Hippocampal formation (tissue), 2 donors: ENCODE data around the gene POU2AF2.
"Not testable (repeated sequence)": the region's sequence is repeated elsewhere in the genome, so short reads cannot be mapped to it uniquely, and the experiment has no call there.

Source experiments
- DNase-seq, 2 donors: peaks; one replicate each; lab custom pipeline; 2025; lab: John Stamatoyannopoulos, UW

The POU2AF2 gene

DNA sequence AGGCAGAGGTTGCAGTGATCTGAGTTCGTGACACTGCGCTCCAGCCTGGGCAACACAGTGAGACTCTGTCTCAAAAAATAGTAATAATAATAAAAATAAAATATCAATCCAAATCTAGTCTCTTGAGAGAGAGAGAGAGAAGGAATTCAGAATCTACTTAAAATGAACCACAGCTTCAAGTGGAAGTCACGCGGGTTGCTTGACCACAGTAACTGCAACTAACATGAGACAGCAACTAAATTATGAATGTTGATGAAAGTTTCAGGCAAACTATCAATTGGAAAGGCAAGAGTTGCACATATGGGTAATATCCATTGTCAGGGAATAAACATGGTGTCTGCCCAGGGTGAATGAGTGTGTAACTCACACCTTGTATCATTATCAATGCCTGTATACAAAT is 12.5 kb downstream of the POU2AF2 start:
- DNase-seq = no peak

DNA sequence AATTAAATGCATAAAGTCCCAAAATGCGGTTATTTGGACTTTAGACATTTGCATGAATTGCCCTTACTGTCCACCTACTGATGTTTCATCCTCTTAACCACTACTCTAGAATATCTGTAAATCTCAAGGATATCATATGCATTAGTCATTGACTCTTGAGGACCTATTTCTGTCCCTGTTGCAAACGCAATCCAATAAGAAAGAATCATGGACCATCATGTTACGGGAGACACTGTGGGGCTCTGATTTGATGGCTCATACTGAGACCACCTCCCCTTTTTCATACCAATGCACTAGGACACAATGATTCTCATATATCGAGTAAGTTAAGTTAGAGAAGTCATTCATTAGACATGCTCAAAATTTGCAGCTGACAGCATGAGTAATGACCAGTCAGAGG is 14.4 kb downstream of the POU2AF2 start:
- DNase-seq = no peak

DNA sequence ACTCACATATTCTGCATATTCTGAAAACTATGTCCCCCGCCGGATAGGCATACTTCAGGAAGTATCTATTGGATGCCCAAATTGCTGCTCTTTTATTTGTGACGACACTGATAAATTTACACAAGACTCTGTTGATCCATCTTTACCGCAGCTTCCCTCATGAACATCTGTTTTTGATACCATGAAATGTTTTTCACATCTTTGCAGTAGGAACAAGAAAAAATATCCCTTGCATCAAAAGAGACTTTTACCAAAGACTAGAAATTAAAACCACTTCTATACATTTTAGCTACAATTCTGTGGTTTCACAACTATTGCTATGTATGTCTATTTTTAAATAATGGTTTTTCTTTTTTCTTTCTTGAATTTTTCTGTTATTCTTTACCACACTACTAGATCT is 15.3 kb downstream of the POU2AF2 start:
- no peak for DNase-seq

DNA sequence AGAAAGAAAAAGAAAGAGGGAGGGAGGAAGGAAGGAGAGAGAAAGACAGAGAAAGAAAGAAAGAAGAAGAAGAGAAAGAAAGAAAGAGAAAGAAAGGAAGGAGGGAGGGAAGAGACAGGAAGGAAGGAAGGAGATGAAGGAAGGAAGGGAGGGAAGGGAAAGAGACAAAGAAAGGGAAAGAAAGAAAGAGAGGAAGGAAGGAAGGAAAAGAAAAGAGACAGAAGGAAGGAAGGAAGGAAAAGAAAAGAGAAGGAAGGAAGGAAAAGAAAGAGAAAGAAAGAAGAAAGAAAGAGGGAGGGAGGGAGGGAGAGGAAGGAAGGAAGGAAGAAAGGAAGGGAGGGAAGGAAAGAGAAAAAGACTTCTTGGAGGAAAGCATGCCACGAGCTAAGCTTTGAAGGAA is 19.1 kb downstream of the POU2AF2 start:
- no peak for DNase-seq

DNA sequence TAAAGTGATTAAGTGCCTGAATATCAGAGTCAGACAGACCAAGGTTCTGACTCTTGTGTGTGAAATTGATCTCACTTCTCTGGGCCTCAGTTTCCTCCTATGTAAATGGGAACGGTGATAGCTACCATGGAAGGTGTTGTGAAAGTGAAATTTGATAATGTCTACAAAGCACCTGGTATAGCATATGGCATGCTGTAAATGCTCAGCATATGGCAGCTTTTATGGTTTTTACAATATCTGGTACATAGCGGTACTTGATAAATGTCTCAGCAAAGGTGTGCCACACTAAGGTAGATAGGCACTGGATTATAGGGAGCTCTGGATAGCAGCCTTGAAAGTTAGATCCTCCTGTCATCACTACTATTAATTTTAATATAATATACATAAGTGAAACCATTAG is 19.9 kb downstream of the POU2AF2 start:
- no peak for DNase-seq

DNA sequence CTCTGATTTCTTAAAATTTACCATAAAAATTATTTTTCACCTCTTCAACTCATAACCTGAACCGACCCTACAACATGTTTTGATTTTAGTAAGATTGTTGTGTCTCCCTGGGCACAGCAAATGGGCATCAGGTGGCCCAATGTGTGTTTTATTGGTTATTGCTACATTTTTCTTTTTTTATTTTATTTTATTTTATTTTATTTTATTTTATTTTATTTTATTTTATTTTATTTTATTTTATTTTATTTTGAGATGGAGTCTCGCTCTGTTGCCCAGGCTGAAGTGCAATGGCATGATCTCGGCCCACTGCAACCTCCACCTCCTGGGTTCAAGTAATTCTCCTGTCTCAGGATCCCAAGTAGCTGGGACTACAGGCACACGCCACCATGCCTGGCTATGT is 22.8 kb downstream of the POU2AF2 start:
- not testable (repeated sequence) for DNase-seq

DNA sequence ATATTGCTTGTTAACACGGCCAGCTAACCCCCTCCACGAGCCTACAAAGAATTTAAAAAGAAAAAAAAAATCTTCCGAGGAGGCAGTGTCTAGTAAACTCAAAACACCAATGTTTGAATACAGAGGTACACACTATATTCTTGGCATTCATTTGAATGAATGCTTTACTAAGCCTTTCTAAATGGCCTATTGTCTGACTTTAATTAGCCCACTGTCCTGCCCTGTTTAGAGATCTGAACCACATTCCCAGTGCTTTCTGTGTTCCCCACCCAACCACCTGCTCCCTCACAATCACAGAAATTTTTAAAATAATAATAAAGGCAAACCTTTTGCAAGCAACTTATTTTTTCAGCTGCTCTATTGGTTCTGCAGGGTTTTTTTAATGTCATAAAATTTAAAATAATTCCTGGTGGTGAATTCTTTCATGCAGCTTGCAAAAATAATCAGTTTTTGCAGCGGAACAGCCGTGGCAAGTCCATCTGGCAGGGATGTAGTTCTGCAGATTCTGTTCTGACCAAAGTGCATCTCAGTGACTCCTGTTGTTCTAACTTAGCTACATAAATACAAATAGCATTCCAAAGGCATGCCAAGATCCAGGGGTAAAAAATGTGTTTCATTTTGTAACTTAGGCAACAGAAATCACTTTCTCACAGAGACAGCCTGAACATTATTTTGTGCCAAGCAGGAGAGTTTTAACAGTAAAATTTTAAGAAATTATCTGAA is 23.8 kb downstream of the POU2AF2 start:
- DNase-seq = peak in 1 of 2 donors; percentile 57

DNA sequence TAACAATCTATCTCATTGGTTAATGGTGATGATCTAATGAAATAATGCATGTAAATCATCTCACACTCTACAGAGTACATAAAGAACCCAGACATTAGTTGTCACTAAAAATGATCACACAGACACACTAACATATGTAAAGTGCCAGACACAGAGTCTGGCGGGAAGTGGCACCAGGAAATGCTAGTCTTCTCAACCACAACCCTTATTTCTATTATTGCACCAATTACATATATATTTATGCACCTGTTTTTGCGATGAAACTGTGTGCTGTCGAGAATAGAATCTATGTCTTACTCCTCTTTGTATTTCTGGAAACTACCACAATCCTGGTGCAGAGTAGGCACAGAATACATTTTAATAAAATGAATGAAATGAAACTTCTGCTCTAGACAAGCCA is 26.9 kb downstream of the POU2AF2 start:
- no peak for DNase-seq

DNA sequence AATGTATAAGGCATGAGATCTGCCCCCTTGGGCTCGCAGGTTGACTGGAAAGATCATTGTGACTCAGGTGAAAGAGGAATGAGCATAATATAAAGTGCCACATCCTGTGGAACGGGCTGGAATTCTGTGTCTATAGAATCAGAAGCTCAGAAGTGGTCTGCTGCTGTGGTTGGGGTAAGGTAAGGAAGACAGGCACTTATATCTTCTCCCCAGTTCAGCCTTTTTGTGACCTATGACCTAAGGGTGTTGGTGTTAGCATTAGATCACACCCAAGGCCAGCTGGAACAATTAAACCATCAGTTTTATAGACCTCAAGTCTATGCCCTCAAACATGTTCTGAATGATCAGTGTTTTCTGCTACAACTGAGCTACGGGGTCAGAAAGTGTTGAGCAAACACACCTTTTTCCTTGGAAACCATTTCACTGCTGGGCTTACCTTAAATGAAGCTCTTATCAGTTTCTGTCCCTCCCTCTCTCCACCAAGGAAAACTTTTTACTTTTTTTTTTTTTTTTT is 37.1 kb downstream of the POU2AF2 start:
- no peak for DNase-seq

DNA sequence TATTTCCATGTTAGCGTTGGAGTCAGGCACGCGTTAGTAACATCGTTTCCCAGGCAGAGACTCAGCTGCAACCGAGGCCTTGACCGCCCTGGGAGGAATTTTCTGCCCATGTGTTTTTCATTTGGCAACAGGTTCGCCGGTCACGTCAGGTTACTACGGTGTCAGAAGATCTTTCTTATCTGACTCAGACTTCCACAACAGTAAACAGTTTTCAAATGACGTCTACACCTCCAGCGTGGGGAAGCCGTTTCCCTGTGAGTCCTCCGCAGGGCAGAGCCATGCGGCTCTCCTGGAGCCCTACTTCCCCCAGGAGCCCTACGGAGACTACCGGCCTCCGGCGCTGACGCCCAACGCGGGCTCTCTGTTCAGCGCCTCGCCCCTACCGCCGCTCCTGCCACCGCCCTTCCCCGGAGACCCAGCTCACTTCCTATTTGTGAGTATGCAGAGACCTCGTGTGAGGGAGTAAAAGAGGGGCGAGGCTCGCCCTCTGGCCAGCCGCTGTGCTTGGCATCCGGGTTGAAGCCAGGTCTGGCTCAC is 38.5 kb downstream of the POU2AF2 start:
- no peak for DNase-seq

DNA sequence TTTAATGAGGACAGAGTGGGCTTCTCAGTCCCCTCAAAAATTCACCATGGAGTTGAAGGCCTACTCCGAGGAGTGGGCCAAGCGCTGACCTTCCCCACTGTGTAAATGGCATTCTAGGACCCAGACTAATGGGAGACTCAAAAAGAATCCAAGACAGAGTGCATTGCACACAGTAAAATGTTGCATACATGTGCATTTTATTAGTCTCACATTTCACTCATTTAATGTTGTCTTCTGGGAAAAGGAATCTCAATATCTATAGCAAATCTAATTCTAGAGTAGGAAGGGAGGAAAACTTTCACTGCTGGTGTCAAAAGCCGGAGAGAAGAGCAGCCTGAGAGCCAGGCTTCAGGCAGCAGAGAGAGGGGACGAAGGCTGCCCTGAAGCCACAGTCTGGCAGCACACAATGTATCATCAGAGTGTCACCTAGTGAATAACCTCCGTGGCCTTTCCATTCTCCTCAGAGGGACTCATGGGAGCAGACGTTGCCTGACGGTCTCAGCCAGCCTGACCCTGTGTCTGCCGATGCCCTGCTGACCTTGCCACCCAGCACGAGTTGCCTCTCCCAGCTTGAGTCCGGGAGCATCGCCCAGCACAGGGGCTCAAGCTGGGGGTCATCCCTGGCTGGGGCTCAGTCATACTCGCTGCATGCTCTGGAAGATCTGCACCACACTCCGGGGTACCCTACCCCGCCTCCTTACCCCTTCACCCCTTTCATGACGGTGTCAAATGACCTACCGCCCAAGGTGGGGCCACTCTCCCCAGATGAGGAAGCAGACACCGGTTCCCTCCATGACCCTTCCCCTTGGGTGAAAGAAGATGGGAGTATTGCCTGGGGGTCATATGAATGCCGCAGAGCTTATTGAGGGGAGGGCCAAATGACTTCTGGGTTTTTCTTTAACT is 39.9 kb downstream of the POU2AF2 start:
- DNase-seq = no peak

DNA sequence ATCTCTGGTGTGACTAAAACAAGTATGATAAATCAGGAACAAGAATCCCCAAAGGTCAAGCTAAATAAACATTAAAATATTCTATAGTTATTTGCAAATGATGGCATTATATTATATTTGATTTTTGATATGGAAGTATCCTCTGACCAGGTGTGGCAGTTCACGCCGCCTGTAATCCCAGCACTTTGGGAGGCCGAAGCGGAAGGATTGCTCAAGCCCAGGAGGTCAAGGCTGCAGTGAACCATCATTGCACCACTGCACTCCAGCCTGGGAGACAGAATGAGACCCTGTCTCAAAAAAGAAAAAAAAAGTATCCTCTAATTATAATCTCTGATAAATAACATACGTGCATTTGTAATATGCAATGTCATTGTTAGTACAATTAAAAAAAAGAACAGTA is 46.2 kb downstream of the POU2AF2 start:
- DNase-seq = no peak

DNA sequence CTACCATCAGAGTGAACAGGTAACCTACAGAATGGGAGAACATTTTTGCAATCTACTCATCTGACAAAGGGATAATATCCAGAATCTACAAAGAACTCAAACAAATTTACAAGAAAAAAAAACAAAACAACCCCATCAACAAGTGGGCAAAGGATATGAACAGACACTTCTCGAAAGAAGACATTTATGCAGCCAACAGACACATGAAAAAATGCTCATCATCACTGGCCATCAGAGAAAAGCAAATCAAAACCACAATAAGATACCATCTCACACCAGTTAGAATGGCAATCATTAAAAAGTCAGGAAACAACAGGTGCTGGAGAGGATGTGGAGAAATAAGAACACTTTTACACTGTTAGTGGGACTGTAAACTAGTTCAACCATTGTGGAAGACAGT is 46.9 kb downstream of the POU2AF2 start:
- not testable (repeated sequence) for DNase-seq

DNA sequence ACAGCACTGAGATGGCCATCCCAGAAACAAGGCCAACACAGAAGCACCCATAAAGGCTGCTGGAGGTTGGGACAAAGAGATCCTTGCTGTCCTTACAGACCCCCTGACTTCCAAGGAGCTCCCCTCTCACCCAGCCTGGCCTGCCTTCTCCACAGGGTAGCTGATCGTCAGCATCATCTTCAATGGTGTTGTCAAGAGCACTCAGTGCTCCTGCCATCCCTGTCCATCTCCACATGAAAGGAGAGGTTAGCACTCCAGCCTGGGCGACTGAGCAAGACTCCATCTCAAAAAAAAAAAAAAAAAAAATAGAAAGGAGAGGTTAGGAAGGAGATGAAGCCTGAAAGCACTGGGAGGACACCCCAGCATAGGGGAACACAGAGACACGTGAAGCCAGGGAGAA is 50.7 kb downstream of the POU2AF2 start:
- no peak for DNase-seq

DNA sequence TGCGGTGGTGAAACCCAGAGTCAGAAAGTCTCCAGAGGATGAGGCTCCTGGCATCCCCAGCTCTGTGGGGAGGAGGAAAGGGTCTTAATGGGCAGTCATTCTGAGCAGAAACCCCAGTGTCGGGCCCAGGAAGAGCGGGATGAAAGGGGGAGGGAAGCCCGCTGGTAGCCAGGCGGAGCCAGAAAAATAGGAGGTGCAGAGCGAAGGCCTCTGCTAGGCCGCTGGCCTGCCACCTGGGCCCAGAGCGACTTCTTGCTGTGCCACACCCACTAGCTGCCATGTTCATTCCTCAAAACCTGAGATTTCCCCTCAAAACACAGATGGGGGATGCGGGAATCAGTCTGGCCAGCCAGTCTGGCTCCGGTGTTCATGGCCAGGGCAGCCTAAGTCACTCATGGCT is 52.2 kb downstream of the POU2AF2 start:
- DNase-seq = no peak

DNA sequence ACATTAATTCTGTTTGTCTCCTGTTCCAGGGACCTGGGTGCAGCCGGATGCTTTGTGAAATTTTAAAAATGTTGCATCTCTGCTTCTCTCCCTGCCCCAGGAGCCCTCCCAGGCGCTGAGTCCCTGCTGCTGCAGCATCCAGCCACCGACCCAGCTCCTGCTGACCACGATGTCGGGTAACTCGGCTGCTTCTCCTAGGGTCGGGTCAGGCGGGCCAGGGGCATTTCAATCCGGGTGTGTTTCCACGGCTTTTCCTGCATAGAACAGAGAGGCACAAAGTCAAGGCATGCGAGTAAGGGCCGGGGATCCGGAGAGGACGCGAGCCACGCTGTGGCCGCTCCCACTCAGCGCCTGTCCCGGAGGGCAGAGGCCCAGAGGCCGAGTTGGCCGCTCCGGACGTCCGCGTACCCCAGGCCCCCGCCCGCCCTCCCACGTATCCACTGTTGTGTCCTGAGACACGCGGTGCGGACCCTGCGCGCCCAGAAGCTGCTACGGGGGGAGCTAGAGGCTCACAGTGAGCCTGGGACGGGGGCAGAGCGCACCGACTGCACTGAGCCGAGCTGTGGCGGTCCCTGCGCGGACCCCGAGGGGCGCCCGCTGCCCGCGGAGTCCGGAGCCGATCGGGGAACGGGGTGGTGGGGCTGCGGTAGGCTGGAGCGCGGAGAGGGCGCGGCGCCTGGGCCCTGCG is 53.0 kb downstream of the POU2AF2 start, which contains the start of gene POU2AF3:
Gene POU2AF3 (plus strand): TSS at position 134 of the 688 bp plus-strand sequence. CDS start 36 bp downstream, at position 170.
- DNase-seq = peak in 1 of 2 donors; percentile 31

DNA sequence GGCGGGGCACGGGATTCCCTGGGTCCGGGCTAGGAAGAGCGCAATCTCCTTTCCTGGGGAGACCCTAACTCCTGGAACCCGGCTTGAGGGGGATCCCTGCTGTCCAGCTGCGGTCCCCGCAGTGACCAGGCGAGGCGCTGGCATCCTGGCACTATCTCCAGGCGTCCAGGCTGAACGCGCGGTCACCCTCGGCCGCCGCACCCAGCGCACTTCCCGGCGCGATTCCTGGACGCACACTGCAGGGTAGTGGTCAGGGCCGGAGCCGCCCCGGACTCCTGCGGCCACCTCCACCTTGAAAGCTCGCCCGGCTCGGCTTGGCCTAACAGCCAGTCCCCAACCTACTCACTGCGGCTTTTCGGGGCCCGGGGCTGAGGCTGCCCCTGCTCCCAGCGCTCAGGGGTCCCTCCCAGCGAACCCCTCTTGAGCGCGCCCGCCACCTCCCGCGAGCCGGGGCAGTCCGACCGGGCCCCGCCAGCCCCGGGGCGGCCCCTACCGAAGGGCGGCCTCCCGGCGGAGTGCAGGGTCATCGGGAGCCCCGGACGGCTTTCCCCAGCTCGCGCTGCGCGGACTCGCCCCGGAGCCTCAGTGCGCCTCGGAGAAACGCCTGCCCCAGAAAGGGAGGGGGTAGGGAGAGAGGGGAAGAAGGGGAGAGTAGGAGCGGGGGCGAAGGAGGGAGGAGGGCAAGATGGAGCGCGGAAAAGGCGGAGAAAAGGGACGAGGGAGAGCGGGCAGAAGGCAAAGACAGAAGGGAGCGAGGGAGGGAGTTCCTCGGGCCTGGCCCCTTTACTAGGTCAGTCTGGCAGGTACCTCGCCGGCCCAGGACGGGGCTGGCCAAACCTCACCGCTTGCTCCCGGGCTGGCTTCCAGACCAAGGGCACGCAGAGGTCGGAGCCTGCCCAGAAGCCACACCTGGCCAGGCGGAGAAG is 53.8 kb downstream of the POU2AF2 start:
- DNase-seq = peak; percentile 51 to 56

DNA sequence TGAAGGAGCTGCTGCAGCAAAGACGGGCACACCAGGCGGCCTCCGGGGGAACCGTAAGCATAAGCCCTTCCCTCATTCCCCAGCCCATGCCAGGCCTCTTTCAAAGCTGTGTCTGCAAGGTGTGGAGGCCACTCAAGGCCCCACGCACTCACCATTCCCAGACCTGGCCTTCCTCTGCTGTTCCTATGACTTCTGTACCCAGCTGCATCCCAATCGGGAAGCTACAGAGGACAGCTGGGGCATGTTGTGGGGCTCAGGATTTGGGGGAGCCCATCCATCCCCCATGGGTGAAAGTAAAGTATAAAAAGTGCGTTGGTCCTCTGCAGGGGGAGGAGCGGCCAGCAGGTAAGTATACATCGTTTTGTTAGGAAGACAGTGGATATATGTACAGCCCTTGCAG is 55.0 kb downstream of the POU2AF2 start:
- DNase-seq = no peak

DNA sequence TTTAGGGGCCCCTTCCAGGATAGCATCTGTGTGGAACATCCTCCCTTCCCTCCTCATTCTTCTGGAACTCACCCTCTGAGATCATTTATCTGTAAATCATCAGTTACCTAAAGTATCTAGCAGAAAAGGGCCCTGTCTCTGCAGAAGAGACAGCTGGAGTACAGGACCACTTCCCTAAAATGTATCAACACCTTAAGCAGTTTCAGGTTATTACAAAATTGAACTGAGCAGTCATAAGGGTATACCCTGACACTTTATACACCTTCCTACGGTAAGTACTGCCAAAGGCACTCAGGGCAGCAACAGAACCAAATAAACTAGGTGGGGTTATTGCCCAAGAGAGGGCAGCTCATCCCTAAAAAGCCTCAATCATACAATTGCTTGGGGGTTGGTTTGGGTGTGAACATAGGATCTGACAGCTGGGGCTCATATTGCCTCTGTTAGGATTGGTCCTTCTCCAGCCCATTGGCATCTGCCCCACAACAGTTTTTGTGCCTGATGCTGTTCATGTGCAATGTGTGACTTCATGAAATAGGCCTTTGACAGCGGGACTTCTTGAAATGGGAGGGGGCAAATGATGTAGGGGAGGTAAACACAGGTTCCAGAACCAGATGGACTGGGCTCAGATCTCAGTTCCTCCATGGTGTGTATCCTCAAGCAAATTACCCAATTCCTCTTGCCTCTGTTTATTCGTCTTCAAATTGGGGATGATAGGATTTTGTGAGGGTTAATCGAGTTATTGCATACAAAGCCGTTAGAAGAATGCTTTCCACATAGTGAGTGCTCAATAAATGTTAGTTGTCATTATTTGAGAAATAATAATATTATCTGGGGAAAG is 55.7 kb downstream of the POU2AF2 start:
- no peak for DNase-seq

DNA sequence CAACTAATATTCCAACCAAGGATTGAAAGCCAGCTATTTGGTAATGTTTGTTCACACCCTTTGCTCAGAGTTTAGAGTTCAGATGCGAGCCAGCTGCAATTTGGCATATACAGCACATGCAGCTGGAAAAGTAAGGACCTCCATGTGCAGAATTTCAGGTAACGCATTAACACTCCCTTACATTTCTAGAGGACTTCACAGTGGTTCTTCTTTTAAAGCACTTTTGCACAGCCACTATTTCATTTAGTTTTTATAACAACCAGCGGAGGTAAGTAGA is 56.3 kb downstream of the POU2AF2 start:
- DNase-seq = no peak
